K562 (cell line): Measurements from ENCODE around the gene PLXDC2. TPM values are rescaled to one million over a fixed set of nuclear protein-coding genes. Genes with fewer than 3 reads are reported as not detected.

ENCODE experiments used
- ATAC-seq: fragments of 200-7000 bp; cut with Tn5 transposase; 3 replicates; pipeline ENCODE4 v1.9.1; 2020; ENCODE audit warnings: moderate library complexity
- BruUV-seq: library from RNA; stranded (reverse); fragments of 400-500 nt; replicated peaks from 2 replicates; lab custom pipeline; 2021; lab: Mats Ljungman, UMichigan
- CTCF ChIA-PET: fragments of 300-600 bp; formaldehyde crosslinking; extraction: SDS; loops from one replicate; lab custom pipeline; 2021; ENCODE audit warnings: low intra/inter-chr PET ratio; lab: Yijun Ruan, JAX
- POLR2A ChIA-PET: fragments of 300-600, 350-650 bp; sonication (Branson Sonifier 250); formaldehyde crosslinking; extraction: SDS; loops from one replicate; lab custom pipeline; 2021; ENCODE audit warnings: antibody characterized with exemption, inconsistent platforms; lab: Yijun Ruan, JAX
- DNase-seq, 4 experiments: peaks; one replicate each; pipeline versions ENCODE4 v3.0.0 to v3.0.0-alpha.2; 2011 to 2018; ENCODE audit warnings: low spot score in 3 of 4, mixed read lengths in 3 of 4; ENCODE audit errors: extremely low read depth in 1 of 4
- FAIRE-seq: peaks from 2 replicates; lab custom pipeline; 2011; peaks lifted over from hg19 to GRCh38; lab: Jason Lieb, UNC
- H2AFZ ChIP-seq: 2 replicates; pipeline ENCODE4 v1.6.0; 2011; ENCODE audit warnings: low read depth, low read length, control low read depth, inconsistent platforms
- H3K27ac ChIP-seq: fragments of 200-600 bp; 3 replicates; pipeline ENCODE4 v1.8.0; 2011; ENCODE audit warnings: low read depth, mild to moderate bottlenecking, control low read depth, inconsistent platforms, low read length, moderate library complexity, mixed read lengths; ENCODE audit errors: extremely low read depth
- H3K27me3 ChIP-seq, 2 experiments: fragments of 300-600 bp in 1 of 2; 2 replicates in 1 of 2; 3 replicates in 1 of 2; pipeline versions ENCODE4 v1.6.0 to v1.8.0; 2011; ENCODE audit warnings: inconsistent platforms in 2 of 2, low read length in 2 of 2, mild to moderate bottlenecking in 1 of 2, mixed read lengths in 1 of 2, moderate library complexity in 1 of 2; ENCODE audit not compliant: control insufficient read depth in 2 of 2, insufficient read depth in 2 of 2
- H3K36me3 ChIP-seq: fragments of 300-600 bp; 3 replicates; pipeline ENCODE4 v1.8.0; 2011; ENCODE audit warnings: mild to moderate bottlenecking, low read length, inconsistent platforms; ENCODE audit not compliant: control insufficient read depth, insufficient read depth
- H3K4me1 ChIP-seq, 2 experiments: fragments of 200-600 bp in 1 of 2; replicated peaks in 1 of 2; 2 replicates in 1 of 2; 3 replicates in 1 of 2; pipeline versions ENCODE4 v1.5.1 to v1.8.0; 2011; ENCODE audit warnings: inconsistent platforms in 2 of 2, low read length in 2 of 2, mild to moderate bottlenecking in 1 of 2, mixed read lengths in 1 of 2, moderate library complexity in 1 of 2; ENCODE audit not compliant: control insufficient read depth in 2 of 2, insufficient read depth in 2 of 2
- H3K4me2 ChIP-seq: 2 replicates; pipeline ENCODE4 v1.6.1; 2011; ENCODE audit warnings: low read length, control low read depth, inconsistent platforms, mixed read lengths; ENCODE audit not compliant: insufficient read depth
- H3K4me3 ChIP-seq: fragments of 200-600 bp; sonication (generic), shearing (Covaris generic); 2 replicates; pipeline ENCODE4 v1.5.1; 2016; ENCODE audit warnings: control low read depth, inconsistent platforms
- H3K79me2 ChIP-seq: fragments of 200-600 bp; 3 replicates; pipeline ENCODE4 v1.8.0; 2011; ENCODE audit warnings: low read length, inconsistent platforms; ENCODE audit not compliant: control insufficient read depth, insufficient read depth
- H3K9ac ChIP-seq, 2 experiments: 2 replicates each; pipeline versions ENCODE4 v1.6.0 to v1.6.1; 2011; ENCODE audit warnings: low read depth in 2 of 2, low read length in 2 of 2, control low read depth in 1 of 2, inconsistent platforms in 1 of 2, mild to moderate bottlenecking in 1 of 2, mixed read lengths in 1 of 2; ENCODE audit not compliant: insufficient read depth in 1 of 2
- H3K9me1 ChIP-seq: one replicate; pipeline ENCODE4 v1.6.0; 2011; ENCODE audit warnings: inconsistent platforms, mild to moderate bottlenecking, low read length, moderate library complexity; ENCODE audit not compliant: control insufficient read depth, insufficient read depth
- H3K9me3 ChIP-seq: replicated peaks from 2 replicates; pipeline ENCODE4 v1.5.1; 2011; ENCODE audit warnings: low read depth, low read length, inconsistent platforms; ENCODE audit not compliant: control insufficient read depth, insufficient read depth
- H4K20me1 ChIP-seq: replicated peaks from 2 replicates; pipeline ENCODE4 v1.6.1; 2011; ENCODE audit warnings: low read length, inconsistent platforms, mixed read lengths; ENCODE audit not compliant: control insufficient read depth, insufficient read depth
- ATF3 ChIP-seq, 2 experiments: fragments of 450-650 bp in 1 of 2; sonication (generic) in 1 of 2; formaldehyde crosslinking in 1 of 2; IDR thresholded peaks in 1 of 2; conservative IDR thresholded peaks in 1 of 2; 2 replicates each; pipeline versions ENCODE4 v1.6.1 to v1.8.1; 2016 to 2023; ENCODE audit warnings: mild to moderate bottlenecking in 2 of 2, moderate library complexity in 2 of 2, inconsistent platforms in 1 of 2, missing genetic modification reagents in 1 of 2
- FOXJ2 ChIP-seq: fragments of 200-800 bp; sonication (Bioruptor generic); IDR thresholded peaks from 2 replicates; pipeline ENCODE4 v1.6.1; 2016; ENCODE audit warnings: missing genetic modification characterization, missing compliant biosample characterization
- FOXK2 ChIP-seq, 2 experiments: fragments of 450-650 bp; IDR thresholded peaks in 1 of 2; conservative IDR thresholded peaks in 1 of 2; 2 replicates each; pipeline ENCODE4 v1.6.1; 2016; ENCODE audit warnings: low read depth in 2 of 2, mild to moderate bottlenecking in 1 of 2
- GABPA ChIP-seq: fragments of 200-800 bp; sonication (Bioruptor generic); conservative IDR thresholded peaks from 2 replicates; pipeline ENCODE4 v1.6.1; 2016; ENCODE audit warnings: low read depth, missing genetic modification characterization, missing compliant biosample characterization
- MCM3 ChIP-seq: fragments of 450-650 bp; IDR thresholded peaks from 2 replicates; pipeline ENCODE4 v1.6.1; 2016
- POLR2AphosphoS2 ChIP-seq: IDR thresholded peaks from 2 replicates; pipeline ENCODE4 v1.6.1; 2012; ENCODE audit warnings: low read length, improper control_type of control experiment
- POLR2AphosphoS5 ChIP-seq: IDR thresholded peaks from 2 replicates; pipeline ENCODE4 v1.6.1; 2011; ENCODE audit warnings: mild to moderate bottlenecking, low read depth, low read length, moderate library complexity; ENCODE audit not compliant: control insufficient read depth, insufficient read depth
- PTBP1 ChIP-seq: fragments of 200-400 bp; formaldehyde crosslinking; IDR thresholded peaks from 2 replicates; pipeline ENCODE4 v1.6.1; 2017; ENCODE audit warnings: low read depth, low read length
- RNF2 ChIP-seq: sonication (generic); IDR thresholded peaks from 2 replicates; pipeline ENCODE4 v1.6.1; 2016
- ZNF780A ChIP-seq: fragments of 250-450 bp; sonication (Bioruptor Pico); IDR thresholded peaks from 2 replicates; pipeline ENCODE4 v1.5.0; 2021; ENCODE audit warnings: mild to moderate bottlenecking
- WGBS: fragments of 100-300 bp; shearing (Covaris generic); methylation state at CpG from one replicate; pipeline ENCODE4 v1.1.6; 2016; ENCODE audit warnings: low coverage, mixed read lengths; ENCODE audit not compliant: insufficient coverage; ENCODE audit errors: missing lambda C conversion rate; 5-methylcytosine and 5-hydroxymethylcytosine counted together
- in situ Hi-C: fragments of 300-500 bp; cut with MboI; formaldehyde crosslinking; loops from 4 replicates; pipeline ENCODE4 v1.15.0; 2018; ENCODE audit warnings: inconsistent platforms, mixed read lengths
- intact Hi-C: fragments of 100-400 bp; cut with micrococcal nuclease; formaldehyde crosslinking; loops from 2 replicates; pipeline ENCODE4 v1.14.2; 2022
- polyA plus RNA-seq, 8 experiments: library from polyadenylated mRNA; depleted of rRNA in 4 of 8; stranded (reverse) in 5 of 8; unstranded in 3 of 8; fragments of >200 nt; fragmentation: Nextera tagmentation in 2 of 8; fragmentation: Illumina TruSeq in 1 of 8; extraction: Ambion mirVana in 2 of 8; extraction: Trizol in 1 of 8; gene quantifications; 2 replicates each; pipeline versions ENCODE4 v1.2.1 to v1.2.3, GENCODE V29; 2011 to 2014; ENCODE audit warnings: inconsistent platforms in 1 of 8, missing spikeins in 1 of 8
- total RNA-seq, 7 experiments: library from RNA; depleted of rRNA in 6 of 7; stranded (reverse); fragments of >200 nt in 6 of 7; fragmentation: Illumina TruSeq in 2 of 7; extraction: Trizol in 2 of 7; gene quantifications; 2 replicates each; pipeline versions ENCODE4 v1.2.1 to v1.2.3, GENCODE V29; 2011 to 2021; ENCODE audit warnings: low replicate concordance in 1 of 7
- TF ChIP-seq, protein P1 (sequence below): fragments of 250-450 bp; sonication (Bioruptor Pico); IDR thresholded peaks from 2 replicates; pipeline ENCODE4 v1.5.1; 2021; ENCODE audit warnings: mild to moderate bottlenecking
- TF ChIP-seq, protein P2 (sequence below), 2 experiments: IDR thresholded peaks in 1 of 2; conservative IDR thresholded peaks in 1 of 2; 2 replicates each; pipeline ENCODE4 v1.6.1; 2016; ENCODE audit warnings: low read depth in 2 of 2, mild to moderate bottlenecking in 1 of 2, missing compliant biosample characterization in 1 of 2, missing genetic modification characterization in 1 of 2, moderate library complexity in 1 of 2

Gene PLXDC2
- total and polyA plus RNA-seq, 9 of the 15 experiments (the other 6 are each of a cell fraction or from before 2014, with no cell fraction given) = 0.01 to 0.33 (median 0.10) TPM; not detected in 3

- intact Hi-C loops = no loop called here
- no peak overlapping the region for H2AFZ ChIP-seq
- H3K36me3 ChIP-seq = no peaks in the 10 kb centered on the region
- ATAC-seq (no peak), DNase-seq (no peak), FAIRE-seq (no peak)
- H3K4me2 ChIP-seq = no peak overlapping the region
- no TSS peak for BruUV-seq
- no peak overlapping the region for H3K9ac ChIP-seq
- no peaks in the 10 kb centered on the region for H3K27me3 ChIP-seq
- ChIA-PET POLR2A (no interaction called here), CTCF (no interaction called here)
- no peak overlapping the region for H3K27ac ChIP-seq
- H3K4me3 ChIP-seq = no peak overlapping the region
- 2% methylated on average over 3 of the region's 3 CpGs for WGBS
- no peaks in the 10 kb centered on the region for H3K4me1 ChIP-seq
- H3K9me1 ChIP-seq = no peaks in the 10 kb centered on the region
- H3K9me3 ChIP-seq = no peaks in the 10 kb centered on the region
- in situ Hi-C loops = no loop called here
- no peaks in the 10 kb centered on the region for H3K79me2 ChIP-seq
- H4K20me1 ChIP-seq = no peaks in the 10 kb centered on the region
- no peak for TF ChIP-seq GABPA
- no peak for TF ChIP-seq ZNF780A (CRISPR knock-in tag)
- TF ChIP-seq, protein P1, sequence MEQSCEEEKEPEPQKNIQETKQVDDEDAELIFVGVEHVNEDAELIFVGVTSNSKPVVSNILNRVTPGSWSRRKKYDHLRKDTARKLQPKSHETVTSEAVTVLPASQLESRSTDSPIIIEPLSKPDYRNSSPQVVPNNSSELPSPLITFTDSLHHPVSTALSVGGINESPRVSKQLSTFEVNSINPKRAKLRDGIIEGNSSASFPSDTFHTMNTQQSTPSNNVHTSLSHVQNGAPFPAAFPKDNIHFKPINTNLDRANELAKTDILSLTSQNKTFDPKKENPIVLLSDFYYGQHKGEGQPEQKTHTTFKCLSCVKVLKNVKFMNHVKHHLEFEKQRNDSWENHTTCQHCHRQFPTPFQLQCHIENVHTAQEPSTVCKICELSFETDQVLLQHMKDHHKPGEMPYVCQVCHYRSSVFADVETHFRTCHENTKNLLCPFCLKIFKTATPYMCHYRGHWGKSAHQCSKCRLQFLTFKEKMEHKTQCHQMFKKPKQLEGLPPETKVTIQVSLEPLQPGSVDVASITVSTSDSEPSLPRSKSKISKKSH (CRISPR knock-in tag) = no peak
- no peak for TF ChIP-seq POLR2AphosphoS5
- TF ChIP-seq POLR2AphosphoS2 = no peak
- TF ChIP-seq MCM3 = no peak
- TF ChIP-seq ATF3 (IDR thresholded peaks at IDR 0.05) = no peak
- TF ChIP-seq ATF3 (CRISPR knock-in tag; conservative IDR thresholded peaks at IDR 0.05) = no peak
- TF ChIP-seq FOXJ2 (tag) = no peak
- no peak for TF ChIP-seq RNF2
- no peak for TF ChIP-seq PTBP1
- TF ChIP-seq, protein P2, sequence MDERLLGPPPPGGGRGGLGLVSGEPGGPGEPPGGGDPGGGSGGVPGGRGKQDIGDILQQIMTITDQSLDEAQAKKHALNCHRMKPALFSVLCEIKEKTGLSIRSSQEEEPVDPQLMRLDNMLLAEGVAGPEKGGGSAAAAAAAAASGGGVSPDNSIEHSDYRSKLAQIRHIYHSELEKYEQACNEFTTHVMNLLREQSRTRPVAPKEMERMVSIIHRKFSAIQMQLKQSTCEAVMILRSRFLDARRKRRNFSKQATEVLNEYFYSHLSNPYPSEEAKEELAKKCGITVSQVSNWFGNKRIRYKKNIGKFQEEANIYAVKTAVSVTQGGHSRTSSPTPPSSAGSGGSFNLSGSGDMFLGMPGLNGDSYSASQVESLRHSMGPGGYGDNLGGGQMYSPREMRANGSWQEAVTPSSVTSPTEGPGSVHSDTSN (CRISPR knock-in tag; IDR thresholded peaks at IDR 0.05; ENCODE audit: low read depth) = no peak
- TF ChIP-seq, protein P2 (tag; conservative IDR thresholded peaks at IDR 0.05; ENCODE audit: low read depth) = no peak
- no peak for TF ChIP-seq FOXK2 (conservative IDR thresholded peaks at IDR 0.05 in 1 of 2, IDR thresholded peaks at IDR 0.05 in 1 of 2; ENCODE audit: low read depth in 2 of 2)
Observed at GRCh38 chr10:20059084-20059835, 243.0 kb downstream of the PLXDC2 start.
